WERI-Rb-1 (cell line): ENCODE measurements around the gene RABEP2.

Experiments
- DNase-seq: peaks from one replicate; pipeline ENCODE4 v3.0.0-alpha.2; 2020
- H3K27ac ChIP-seq: fragments of 250-450 bp; sonication (Bioruptor Pico); 2 replicates; pipeline ENCODE4 v1.5.1; 2020; ENCODE audit warnings: mild to moderate bottlenecking, moderate library complexity
- H3K27me3 ChIP-seq: fragments of 250-450 bp; sonication (Bioruptor Pico); 2 replicates; pipeline ENCODE4 v1.5.1; 2021; ENCODE audit warnings: mild to moderate bottlenecking, low read depth, moderate library complexity; ENCODE audit not compliant: insufficient read depth, severe bottlenecking
- H3K36me3 ChIP-seq: fragments of 250-450 bp; sonication (Bioruptor Pico); 2 replicates; pipeline ENCODE4 v1.5.1; 2020; ENCODE audit warnings: mild to moderate bottlenecking, moderate library complexity
- H3K4me3 ChIP-seq: 2 replicates; pipeline ENCODE4 v1.5.1; 2011; ENCODE audit warnings: low read depth, mild to moderate bottlenecking, control low read depth, low read length
- H3K9me3 ChIP-seq: fragments of 250-450 bp; sonication (Bioruptor Pico); 2 replicates; pipeline ENCODE4 v1.5.1; 2021; ENCODE audit warnings: mild to moderate bottlenecking, moderate library complexity; ENCODE audit not compliant: severe bottlenecking
- TF ChIP-seq, protein P1 (sequence below): IDR thresholded peaks from 2 replicates; pipeline ENCODE4 v1.5.1; 2011; ENCODE audit warnings: low read depth, mild to moderate bottlenecking, control low read depth, inconsistent platforms, low read length

The RABEP2 gene

DNA sequence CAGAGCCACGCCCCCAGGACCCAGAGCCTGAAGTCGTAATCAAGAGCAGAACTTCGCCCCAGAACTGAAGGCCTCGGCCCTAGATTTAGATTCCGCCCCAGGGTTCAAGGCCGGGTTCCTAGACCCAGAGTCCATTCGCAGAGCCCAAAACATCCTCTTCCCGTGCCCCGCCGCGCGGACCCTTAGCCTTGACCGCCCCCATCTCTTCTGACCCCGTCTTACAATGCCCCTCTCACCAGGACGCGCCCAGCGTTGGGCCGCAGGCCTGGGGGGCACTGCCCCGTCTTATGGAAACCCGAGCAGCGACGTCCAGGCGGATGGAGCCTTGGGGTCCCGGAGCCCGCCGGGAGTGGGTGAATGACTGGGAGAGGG, 11.7 kb upstream of the RABEP2 start:
- H3K27me3 ChIP-seq, result no peaks in the 10 kb centered on the region
- TF ChIP-seq, protein P1, sequence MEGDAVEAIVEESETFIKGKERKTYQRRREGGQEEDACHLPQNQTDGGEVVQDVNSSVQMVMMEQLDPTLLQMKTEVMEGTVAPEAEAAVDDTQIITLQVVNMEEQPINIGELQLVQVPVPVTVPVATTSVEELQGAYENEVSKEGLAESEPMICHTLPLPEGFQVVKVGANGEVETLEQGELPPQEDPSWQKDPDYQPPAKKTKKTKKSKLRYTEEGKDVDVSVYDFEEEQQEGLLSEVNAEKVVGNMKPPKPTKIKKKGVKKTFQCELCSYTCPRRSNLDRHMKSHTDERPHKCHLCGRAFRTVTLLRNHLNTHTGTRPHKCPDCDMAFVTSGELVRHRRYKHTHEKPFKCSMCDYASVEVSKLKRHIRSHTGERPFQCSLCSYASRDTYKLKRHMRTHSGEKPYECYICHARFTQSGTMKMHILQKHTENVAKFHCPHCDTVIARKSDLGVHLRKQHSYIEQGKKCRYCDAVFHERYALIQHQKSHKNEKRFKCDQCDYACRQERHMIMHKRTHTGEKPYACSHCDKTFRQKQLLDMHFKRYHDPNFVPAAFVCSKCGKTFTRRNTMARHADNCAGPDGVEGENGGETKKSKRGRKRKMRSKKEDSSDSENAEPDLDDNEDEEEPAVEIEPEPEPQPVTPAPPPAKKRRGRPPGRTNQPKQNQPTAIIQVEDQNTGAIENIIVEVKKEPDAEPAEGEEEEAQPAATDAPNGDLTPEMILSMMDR, result no peak
- H3K4me3 ChIP-seq, result no peak overlapping the region
- DNase-seq, result no peak
- no peaks in the 10 kb centered on the region for H3K36me3 ChIP-seq
- H3K9me3 ChIP-seq, result no peaks in the 10 kb centered on the region
- no peak overlapping the region for H3K27ac ChIP-seq

DNA sequence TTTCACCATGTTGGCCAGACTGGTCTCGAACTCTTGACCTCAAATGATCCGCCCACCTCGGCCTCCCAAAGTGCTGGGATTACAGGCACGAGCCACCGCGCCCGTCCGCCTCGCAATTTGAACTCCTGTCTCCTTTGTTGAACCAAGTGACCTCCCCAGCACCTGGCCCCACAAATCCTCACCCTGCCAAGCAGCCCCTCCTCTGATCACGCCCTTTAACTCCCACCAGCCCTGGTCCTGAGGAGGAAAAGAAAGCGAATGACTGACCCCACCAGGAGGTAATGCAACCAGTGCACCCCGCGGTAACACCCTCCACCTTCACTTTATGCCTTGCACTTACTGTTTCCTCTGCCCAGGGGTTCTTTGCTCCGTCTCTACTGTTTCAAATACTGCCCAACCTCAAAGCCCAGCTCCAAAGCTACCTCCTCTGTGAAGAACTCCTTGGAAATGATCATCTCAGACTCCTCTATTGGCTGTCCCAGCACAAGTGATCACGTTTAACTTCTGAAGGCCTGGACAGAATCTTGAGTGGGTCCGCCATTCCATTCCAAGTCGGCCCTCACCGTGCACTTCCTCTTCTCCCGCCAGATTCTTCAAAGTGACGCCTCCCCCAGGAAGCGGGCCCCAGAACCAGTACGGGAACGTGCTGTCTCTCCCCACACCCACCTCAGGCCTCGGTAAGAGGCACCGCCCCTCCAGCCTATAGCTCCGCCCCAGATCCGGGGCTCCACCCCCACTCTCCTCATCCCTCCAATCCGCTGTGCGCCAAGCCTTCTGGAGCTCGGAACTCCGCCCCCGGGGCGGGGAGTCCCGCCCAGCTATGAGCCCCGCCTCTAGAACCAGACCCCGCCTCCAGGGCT, 11.1 kb upstream of the RABEP2 start:
- TF ChIP-seq, protein P1, result no peak
- peak; percentile 39 for DNase-seq
- H3K27ac ChIP-seq, result no peak overlapping the region
- no peaks in the 10 kb centered on the region for H3K36me3 ChIP-seq
- H3K4me3 ChIP-seq, result no peak overlapping the region
- no peaks in the 10 kb centered on the region for H3K27me3 ChIP-seq
- H3K9me3 ChIP-seq, result no peaks in the 10 kb centered on the region

DNA sequence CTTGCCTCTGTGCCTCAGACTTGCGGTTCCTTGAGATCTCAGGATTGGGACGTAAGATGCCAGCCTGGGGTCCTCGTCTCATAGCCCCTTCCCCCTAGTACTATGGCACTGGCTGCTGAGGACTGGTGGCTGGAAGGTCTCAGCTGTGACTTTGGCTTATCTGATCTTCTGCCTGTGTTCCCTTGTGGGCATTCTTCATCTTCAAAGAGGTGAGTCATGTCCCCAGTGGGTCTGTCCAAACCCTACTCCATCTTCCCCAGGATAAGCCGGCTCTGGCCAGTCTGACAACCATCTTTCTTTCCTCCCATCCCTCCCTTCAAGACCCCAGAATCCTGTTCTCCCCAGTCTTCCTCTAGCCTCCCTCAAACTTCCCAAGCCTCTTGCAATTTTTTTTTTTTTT, 10.3 kb upstream of the RABEP2 start:
- H3K27ac ChIP-seq, result no peak overlapping the region
- H3K36me3 ChIP-seq, result no peaks in the 10 kb centered on the region
- no peaks in the 10 kb centered on the region for H3K9me3 ChIP-seq
- no peak for DNase-seq
- no peak overlapping the region for H3K4me3 ChIP-seq
- no peaks in the 10 kb centered on the region for H3K27me3 ChIP-seq
- TF ChIP-seq, protein P1, result no peak

DNA sequence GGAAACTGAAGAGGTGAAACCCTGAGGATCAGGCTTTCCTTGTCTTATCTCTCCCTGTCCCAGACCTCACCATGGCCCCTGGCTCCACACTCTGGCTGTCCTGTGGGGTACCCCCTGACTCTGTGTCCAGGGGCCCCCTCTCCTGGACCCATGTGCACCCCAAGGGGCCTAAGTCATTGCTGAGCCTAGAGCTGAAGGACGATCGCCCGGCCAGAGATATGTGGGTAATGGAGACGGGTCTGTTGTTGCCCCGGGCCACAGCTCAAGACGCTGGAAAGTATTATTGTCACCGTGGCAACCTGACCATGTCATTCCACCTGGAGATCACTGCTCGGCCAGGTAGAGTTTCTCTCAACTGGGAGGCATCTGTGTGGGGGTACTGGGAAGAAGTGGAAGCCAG, 8.1 kb upstream of the RABEP2 start:
- peak overlapping the region; percentile 81 for H3K27ac ChIP-seq
- H3K4me3 ChIP-seq, result no peak overlapping the region
- no peaks in the 10 kb centered on the region for H3K36me3 ChIP-seq
- TF ChIP-seq, protein P1, result no peak
- H3K9me3 ChIP-seq, result no peaks in the 10 kb centered on the region
- DNase-seq, result no peak
- H3K27me3 ChIP-seq, result no peaks in the 10 kb centered on the region

DNA sequence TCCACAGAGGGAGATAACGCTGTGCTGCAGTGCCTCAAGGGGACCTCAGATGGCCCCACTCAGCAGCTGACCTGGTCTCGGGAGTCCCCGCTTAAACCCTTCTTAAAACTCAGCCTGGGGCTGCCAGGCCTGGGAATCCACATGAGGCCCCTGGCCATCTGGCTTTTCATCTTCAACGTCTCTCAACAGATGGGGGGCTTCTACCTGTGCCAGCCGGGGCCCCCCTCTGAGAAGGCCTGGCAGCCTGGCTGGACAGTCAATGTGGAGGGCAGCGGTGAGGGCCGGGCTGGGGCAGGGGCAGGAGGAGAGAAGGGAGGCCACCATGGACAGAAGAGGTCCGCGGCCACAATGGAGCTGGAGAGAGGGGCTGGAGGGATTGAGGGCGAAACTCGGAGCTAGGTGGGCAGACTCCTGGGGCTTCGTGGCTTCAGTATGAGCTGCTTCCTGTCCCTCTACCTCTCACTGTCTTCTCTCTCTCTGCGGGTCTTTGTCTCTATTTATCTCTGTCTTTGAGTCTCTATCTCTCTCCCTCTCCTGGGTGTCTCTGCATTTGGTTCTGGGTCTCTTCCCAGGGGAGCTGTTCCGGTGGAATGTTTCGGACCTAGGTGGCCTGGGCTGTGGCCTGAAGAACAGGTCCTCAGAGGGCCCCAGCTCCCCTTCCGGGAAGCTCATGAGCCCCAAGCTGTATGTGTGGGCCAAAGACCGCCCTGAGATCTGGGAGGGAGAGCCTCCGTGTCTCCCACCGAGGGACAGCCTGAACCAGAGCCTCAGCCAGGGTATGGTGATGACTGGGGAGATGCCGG, 7.5 kb upstream of the RABEP2 start:
- Histone ChIP-seq H3K27me3 (no peaks in the 10 kb centered on the region), H3K4me3 (0 out of 2 replicates have a peak overlapping the region, but pooled peaks have one; percentile 2), H3K9me3 (no peaks in the 10 kb centered on the region), H3K36me3 (no peaks in the 10 kb centered on the region), H3K27ac (peak overlapping the region; percentile 81)
- peak; percentile 84 for DNase-seq
- TF ChIP-seq, protein P1, result no peak
